Measurements from ENCODE around the gene DNMBP. TPM values are rescaled to one million over a fixed set of nuclear protein-coding genes. Genes with fewer than 3 reads are reported as not detected.
A peak's percentile ranks its signal among the peaks of the same experiment; 100 is the strongest.

Gene DNMBP
- total RNA-seq, 2 donors from 2014 or later: 15.5 to 27.9 TPM

DNA sequence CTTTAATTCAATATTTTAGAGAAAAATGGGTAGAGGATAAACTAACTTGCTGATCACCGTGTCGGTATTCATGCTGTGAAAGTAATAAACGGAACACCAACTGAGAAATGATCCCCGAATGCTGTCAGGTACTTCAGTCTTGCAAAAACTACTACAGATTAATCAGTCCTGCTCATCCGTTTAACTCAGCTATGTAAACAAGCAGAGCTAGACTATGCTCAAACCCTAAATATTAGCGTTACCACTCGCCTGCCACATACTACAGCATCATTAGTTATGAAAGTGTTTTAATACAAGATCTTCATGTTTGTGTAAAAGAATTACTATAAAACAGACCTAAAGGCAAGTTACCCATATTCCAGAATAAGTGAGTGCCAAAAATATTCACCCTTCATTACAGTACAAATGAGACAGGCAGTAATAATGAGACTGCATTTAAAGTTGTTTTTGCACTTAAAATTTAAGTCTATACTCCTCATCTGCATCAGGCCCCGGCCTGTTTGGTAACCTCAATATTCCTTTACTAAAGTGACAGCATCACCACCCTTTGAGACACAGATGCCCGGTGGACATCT is 952 bp downstream of the DNMBP start:
- Histone ChIP-seq H3K36me3 (no peaks in the 10 kb centered on the region), H3K9me3 (no peaks in the 10 kb centered on the region), H3K27me3 (replicated peaks; ENCODE audit: insufficient read depth) (no peaks in the 10 kb centered on the region), H3K4me1 (replicated peaks) (no peaks in the 10 kb centered on the region), H3K4me3 (peak overlapping the region; percentile 66 to 69), H3K27ac (peak overlapping the region in 1 of 2 donors; percentile 72)
- WGBS: 11% methylated on average over 9 of the region's 9 CpGs
- no peak for DNase-seq (ENCODE audit: low spot score)
- TF ChIP-seq POLR2A (IDR thresholded peaks at IDR 0.05): no peak
- TF ChIP-seq, protein P1, sequence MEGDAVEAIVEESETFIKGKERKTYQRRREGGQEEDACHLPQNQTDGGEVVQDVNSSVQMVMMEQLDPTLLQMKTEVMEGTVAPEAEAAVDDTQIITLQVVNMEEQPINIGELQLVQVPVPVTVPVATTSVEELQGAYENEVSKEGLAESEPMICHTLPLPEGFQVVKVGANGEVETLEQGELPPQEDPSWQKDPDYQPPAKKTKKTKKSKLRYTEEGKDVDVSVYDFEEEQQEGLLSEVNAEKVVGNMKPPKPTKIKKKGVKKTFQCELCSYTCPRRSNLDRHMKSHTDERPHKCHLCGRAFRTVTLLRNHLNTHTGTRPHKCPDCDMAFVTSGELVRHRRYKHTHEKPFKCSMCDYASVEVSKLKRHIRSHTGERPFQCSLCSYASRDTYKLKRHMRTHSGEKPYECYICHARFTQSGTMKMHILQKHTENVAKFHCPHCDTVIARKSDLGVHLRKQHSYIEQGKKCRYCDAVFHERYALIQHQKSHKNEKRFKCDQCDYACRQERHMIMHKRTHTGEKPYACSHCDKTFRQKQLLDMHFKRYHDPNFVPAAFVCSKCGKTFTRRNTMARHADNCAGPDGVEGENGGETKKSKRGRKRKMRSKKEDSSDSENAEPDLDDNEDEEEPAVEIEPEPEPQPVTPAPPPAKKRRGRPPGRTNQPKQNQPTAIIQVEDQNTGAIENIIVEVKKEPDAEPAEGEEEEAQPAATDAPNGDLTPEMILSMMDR (IDR thresholded peaks at IDR 0.05): no peak
- TF ChIP-seq POLR2AphosphoS5 (IDR thresholded peaks at IDR 0.05): no peak
- intact Hi-C loops (cut with DNase I): no loop called here

DNA sequence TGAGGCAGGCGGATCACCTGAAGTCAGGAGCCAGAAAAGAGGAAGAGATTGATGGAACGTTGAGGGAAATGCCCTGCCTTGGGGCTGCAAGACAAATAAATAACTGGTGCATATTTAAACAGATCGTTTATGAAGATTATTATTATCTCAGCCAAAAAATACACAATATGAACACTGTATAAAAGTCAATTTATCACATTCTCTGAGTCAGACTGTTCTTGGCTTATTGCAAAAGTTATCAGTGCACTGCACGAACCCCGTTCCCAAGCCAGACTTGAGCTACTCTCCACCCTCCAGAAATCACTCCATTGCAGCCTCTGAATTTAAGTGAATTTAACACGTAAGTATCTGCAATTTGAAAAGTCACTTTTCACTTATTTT is 1.6 kb downstream of the DNMBP start:
- no peak for DNase-seq (ENCODE audit: low spot score)
- 22% methylated on average over 6 of the region's 6 CpGs for WGBS

DNA sequence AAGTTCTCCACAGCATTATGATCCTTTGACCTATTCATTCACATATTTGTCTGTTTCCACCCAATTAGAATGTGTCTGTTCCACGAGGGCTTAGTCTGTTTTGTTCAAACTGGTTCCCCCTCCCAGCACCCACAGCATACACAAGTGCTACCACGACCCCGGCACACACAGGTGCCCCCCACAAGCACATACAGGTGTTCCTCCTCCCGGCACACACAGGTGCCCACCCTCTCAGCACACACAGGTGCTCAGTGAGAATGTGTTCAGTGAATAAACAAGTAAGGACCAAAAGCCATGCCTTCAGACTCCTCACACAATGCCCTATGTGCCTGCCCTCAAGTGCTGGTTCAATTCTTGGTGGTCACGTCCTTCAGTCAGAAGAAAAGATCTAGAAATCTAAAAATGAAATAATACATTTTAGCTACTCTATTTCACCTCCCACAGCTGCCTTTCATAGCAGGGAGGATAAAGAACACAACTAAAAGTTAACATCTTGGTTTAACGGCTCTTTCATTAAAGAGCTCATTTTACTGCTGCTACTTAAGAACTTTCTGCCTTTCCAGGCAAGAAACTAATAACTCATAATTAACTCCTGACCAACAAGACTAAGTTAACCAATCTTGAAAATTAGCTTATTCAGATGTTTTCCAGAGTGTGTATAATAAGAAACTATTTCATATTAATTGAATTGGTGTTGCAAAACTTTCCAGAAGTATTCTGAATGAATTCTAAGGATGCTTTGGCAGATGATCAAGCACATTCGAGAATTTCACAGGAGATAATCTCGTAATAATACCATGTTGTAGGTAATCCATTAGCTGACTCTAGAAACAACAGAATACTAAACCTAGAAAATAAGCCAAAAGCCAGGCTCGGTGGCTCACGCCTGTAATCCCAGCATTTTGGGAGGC is 2.3 kb downstream of the DNMBP start:
- no peaks in the 10 kb centered on the region for H3K36me3 ChIP-seq
- DNase-seq (ENCODE audit: low spot score): no peak
- TF ChIP-seq POLR2AphosphoS5 (IDR thresholded peaks at IDR 0.05): no peak
- TF ChIP-seq POLR2A (IDR thresholded peaks at IDR 0.05): no peak
- TF ChIP-seq, protein P1 (IDR thresholded peaks at IDR 0.05): no peak
- H3K27ac ChIP-seq: no peak overlapping the region
- WGBS: 41% methylated on average over 10 of the region's 10 CpGs
- intact Hi-C loops (cut with DNase I): no loop called here
- no peaks in the 10 kb centered on the region for H3K4me1 ChIP-seq (replicated peaks)
- H3K9me3 ChIP-seq: no peaks in the 10 kb centered on the region
- no peaks in the 10 kb centered on the region for H3K27me3 ChIP-seq (replicated peaks; ENCODE audit: insufficient read depth)
- no peak overlapping the region for H3K4me3 ChIP-seq

More for the DNA sequence above, 1.6 kb downstream of the DNMBP start:
- no peak overlapping the region for H3K27ac ChIP-seq
- H3K27me3 ChIP-seq (replicated peaks; ENCODE audit: insufficient read depth): no peaks in the 10 kb centered on the region
- intact Hi-C loops (cut with DNase I): no loop called here
- no peaks in the 10 kb centered on the region for H3K36me3 ChIP-seq
- no peak overlapping the region for H3K4me3 ChIP-seq
- no peaks in the 10 kb centered on the region for H3K4me1 ChIP-seq (replicated peaks)
- H3K9me3 ChIP-seq: no peaks in the 10 kb centered on the region
- TF ChIP-seq, protein P1 (IDR thresholded peaks at IDR 0.05): no peak
- peak; percentile 11 for TF ChIP-seq POLR2AphosphoS5 (IDR thresholded peaks at IDR 0.05)

DNA sequence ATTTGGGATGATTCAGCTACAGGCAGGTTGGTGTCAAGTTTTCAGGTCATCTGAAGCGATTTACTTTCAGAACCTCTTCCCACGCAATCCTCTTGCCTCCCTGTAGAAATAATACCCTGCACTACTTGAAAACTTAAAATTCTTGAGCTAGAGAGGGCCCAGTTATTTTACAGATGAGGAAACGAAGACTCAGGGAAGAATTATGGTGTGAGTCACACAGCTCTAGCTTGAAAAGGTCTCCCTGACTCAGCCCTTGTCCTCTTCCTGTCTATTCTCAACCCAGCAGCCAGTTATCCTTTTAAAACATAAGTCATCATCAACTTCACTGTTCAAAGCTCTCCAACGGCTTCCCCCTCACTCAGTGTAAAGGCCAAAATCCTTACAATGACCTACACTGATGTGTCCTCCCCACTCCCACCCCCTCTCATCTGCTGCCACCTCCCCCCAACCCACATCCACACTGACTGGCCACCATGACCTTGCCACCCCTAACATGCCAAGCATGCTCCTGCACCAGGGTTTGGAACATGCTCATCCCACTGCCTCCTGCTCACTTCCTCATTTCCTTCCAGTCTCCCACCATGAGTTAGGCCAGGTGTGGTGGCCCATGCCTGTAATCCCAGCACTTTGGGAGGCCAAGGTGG is 3.4 kb downstream of the DNMBP start:
- intact Hi-C loops (cut with DNase I): no loop called here
- H3K9me3 ChIP-seq: no peaks in the 10 kb centered on the region
- TF ChIP-seq, protein P1 (IDR thresholded peaks at IDR 0.05): no peak
- TF ChIP-seq POLR2A (IDR thresholded peaks at IDR 0.05): no peak
- TF ChIP-seq POLR2AphosphoS5 (IDR thresholded peaks at IDR 0.05): no peak

More for the DNA sequence above, 3.4 kb downstream of the DNMBP start:
- Histone ChIP-seq H3K27me3 (replicated peaks; ENCODE audit: insufficient read depth) (no peaks in the 10 kb centered on the region), H3K36me3 (no peaks in the 10 kb centered on the region), H3K27ac (no peak overlapping the region), H3K4me3 (no peak overlapping the region), H3K4me1 (replicated peaks) (no peaks in the 10 kb centered on the region)
- 62% methylated on average over 4 of the region's 4 CpGs for WGBS
- no peak for DNase-seq (ENCODE audit: low spot score)
